Esophagus squamous epithelium (tissue), 4 donors: Measurements from ENCODE around the gene KCNK7.

Source experiments
- POLR2A ChIP-seq, 4 donors: fragments of 450-650 bp; IDR thresholded peaks; one replicate each; pipeline ENCODE4 v1.6.1; 2017; ENCODE audit warnings: antibody characterized with exemption in 4 of 4, mild to moderate bottlenecking in 4 of 4, moderate library complexity in 3 of 4
- TF ChIP-seq, protein P1 (sequence below), 6 experiments: fragments of 450-650 bp in 4 of 6; fragments of 200-600 bp in 2 of 6; sonication (generic) in 2 of 6; IDR thresholded peaks; one replicate each; pipeline ENCODE4 v1.5.1; 2016 to 2019; ENCODE audit warnings: antibody characterized with exemption in 6 of 6, mild to moderate bottlenecking in 4 of 6, moderate library complexity in 4 of 6

DNA sequence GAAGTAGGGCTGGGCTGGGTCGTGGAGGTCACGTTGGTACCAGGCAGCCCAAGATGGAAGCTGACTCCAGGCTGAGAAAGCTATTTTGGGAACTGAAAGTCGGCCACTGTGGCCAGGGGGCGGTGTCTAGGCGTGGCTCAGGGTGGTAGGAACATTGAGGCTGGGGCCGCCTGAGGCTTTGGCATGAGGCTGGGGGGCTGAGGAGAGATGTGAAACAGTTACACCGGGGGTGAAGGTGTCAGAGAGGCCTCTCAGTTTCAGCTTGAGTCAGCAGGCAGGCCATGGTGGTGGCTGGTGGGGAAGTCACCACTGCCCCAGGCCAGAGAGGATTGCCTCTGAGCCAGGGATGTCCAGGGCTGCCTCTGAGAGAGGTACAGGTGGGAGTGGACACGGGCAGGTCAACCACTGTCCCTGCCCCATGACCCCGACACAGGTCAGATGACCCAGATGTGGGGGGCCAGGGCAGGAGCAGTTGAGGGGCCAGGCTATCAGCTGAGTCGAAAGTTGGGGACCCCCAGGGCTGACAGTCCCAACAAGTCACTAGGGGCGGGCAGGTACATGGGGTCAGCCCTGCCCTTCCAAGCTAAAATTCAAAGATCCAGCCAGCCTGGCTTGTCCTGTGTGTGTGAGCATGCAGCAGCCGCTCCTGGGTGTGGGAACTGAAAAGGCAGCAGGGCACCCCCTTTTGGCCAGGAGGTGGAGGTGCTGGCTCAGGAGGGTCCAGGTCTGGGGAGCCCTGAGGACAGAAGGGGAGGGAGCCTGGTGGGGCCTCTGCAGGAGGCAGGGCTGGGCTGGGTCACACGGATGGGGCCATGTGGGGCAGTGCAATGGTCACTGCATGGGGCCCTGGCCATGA lies 7.2 kb downstream of the KCNK7 start:
- TF ChIP-seq, protein P1, sequence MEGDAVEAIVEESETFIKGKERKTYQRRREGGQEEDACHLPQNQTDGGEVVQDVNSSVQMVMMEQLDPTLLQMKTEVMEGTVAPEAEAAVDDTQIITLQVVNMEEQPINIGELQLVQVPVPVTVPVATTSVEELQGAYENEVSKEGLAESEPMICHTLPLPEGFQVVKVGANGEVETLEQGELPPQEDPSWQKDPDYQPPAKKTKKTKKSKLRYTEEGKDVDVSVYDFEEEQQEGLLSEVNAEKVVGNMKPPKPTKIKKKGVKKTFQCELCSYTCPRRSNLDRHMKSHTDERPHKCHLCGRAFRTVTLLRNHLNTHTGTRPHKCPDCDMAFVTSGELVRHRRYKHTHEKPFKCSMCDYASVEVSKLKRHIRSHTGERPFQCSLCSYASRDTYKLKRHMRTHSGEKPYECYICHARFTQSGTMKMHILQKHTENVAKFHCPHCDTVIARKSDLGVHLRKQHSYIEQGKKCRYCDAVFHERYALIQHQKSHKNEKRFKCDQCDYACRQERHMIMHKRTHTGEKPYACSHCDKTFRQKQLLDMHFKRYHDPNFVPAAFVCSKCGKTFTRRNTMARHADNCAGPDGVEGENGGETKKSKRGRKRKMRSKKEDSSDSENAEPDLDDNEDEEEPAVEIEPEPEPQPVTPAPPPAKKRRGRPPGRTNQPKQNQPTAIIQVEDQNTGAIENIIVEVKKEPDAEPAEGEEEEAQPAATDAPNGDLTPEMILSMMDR (IDR thresholded peaks at IDR 0.05) = peak; percentile 47 to 75 (median 66)
- TF ChIP-seq POLR2A (IDR thresholded peaks at IDR 0.05) = no peak
